Activated CD4-positive, alpha-beta T cell treated with anti-CD3 and anti-CD28 coated beads, Interleukin-2, amount 10 ng/mL, durations not matched to agents 7 days and 5 days (primary cell): ENCODE measurements around the gene KRT74. TPM values are rescaled to one million over a fixed set of nuclear protein-coding genes. Genes with fewer than 3 reads are reported as not detected.

Source experiments
- CTCF ChIA-PET: fragments of 350-600 bp; sonication (Branson Sonifier 250); formaldehyde crosslinking; loops from one replicate; lab custom pipeline; 2021; ENCODE audit warnings: antibody characterized with exemption; lab: Charles Lee
- POLR2A ChIA-PET: fragments of 350-600 bp; sonication (Branson Sonifier 250); formaldehyde crosslinking; loops from one replicate; lab custom pipeline; 2021; ENCODE audit warnings: antibody characterized with exemption; lab: Charles Lee
- DNase-seq: peaks from one replicate; pipeline ENCODE4 v3.0.0-alpha.2; 2020
- H3K27ac Mint-ChIP-seq: one replicate; pipeline ENCODE4 v1.8.0; 2021; ENCODE audit warnings: mild to moderate bottlenecking, moderate library complexity, mixed read lengths
- H3K27me3 Mint-ChIP-seq: one replicate; pipeline ENCODE4 v1.8.0; 2021; ENCODE audit warnings: mixed read lengths
- H3K36me3 Mint-ChIP-seq: one replicate; pipeline ENCODE4 v1.8.0; 2021; ENCODE audit warnings: low read depth, mixed read lengths
- H3K4me1 Mint-ChIP-seq: one replicate; pipeline ENCODE4 v1.8.0; 2021; ENCODE audit warnings: mixed read lengths
- H3K4me3 Mint-ChIP-seq: one replicate; pipeline ENCODE4 v1.8.0; 2021; ENCODE audit warnings: mild to moderate bottlenecking, moderate library complexity, mixed read lengths
- H3K9me3 Mint-ChIP-seq: one replicate; pipeline ENCODE4 v1.8.0; 2021; ENCODE audit warnings: mixed read lengths
- total RNA-seq, 2 experiments: library from RNA; stranded (reverse); gene quantifications; one replicate each; pipeline ENCODE4 v1.2.3, GENCODE V29; 2021

The KRT74 gene
- total RNA-seq, 2 experiments from 2014 or later, result 0.15 TPM

DNA sequence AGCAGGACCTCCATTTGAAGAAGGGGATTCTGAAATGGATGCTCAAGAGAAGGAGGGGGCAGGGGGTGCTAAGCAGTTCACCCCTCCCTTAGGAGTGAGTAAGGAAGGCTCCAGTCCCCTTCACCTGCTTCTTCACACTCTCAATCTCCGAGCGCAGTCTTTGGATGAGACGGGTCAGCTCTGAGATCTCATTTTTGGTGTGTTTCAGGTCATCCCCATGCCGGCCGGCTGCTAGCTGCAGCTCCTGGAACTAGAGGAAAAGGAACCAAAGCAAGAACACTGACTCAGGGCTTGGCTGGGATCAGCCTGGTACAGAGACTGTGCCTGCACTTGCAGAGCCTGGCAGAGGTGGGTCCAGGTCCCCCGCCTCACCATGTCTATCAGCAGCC lies 37.4 kb upstream of the KRT74 start:
- POLR2A ChIA-PET, result no interaction called here
- Mint-ChIP-seq H3K36me3 (peaks cover 36% of the 10 kb centered on the region), H3K9me3 (no peaks in the 10 kb centered on the region), H3K4me1 (peaks cover 87% of the 10 kb centered on the region), H3K27ac (peak overlapping the region; percentile 93), H3K27me3 (no peaks in the 10 kb centered on the region), H3K4me3 (peak overlapping the region; percentile 61)
- CTCF ChIA-PET, result interaction anchor here (0.8 to 1.7 kb wide), 4 partner anchors 22 to 389 kb away, joined by 3 to 4 read pairs (median 4); no protein-coding TSS in a partner anchor
- no peak for DNase-seq

DNA sequence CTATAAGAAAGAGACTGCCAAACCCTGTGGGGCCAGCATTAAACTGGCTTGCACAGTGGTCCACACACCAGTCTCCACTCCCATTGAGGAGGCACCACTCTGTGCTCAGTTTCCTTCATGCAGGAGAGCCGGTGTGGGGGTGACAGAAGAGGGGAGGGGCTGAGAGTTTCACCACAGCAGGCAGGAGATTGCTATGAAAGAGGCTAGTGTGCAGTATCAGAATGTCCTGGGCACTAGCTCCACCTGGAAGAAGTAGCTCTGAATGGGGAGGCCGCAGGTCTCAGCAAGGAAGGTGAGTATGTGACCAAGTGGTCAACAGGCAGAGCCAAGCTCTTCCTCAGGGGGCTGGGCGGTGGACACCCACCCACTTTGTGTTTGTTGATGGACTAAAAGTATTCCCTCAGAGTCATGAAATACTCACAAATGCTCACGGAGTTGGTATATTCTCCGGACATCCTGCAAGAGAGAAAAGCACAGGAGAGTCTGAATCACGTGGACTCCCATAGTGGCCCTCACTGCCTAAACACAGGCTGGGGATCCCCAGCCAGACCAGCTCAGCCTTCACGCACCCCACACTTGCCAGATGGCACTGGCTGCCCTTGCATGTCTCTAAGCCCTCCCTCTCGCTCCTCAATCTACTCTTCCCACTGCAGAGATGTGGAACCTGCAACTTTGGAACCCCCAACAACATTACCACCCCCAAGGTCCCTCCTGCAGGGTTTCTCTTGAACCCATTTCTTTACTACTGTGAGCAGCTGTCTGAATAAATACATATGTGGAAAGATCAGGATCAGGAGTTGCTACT lies 35.4 kb upstream of the KRT74 start:
- no peak overlapping the region for H3K4me3 Mint-ChIP-seq
- peaks cover 86% of the 10 kb centered on the region for H3K4me1 Mint-ChIP-seq
- H3K9me3 Mint-ChIP-seq, result peaks cover 5% of the 10 kb centered on the region
- H3K36me3 Mint-ChIP-seq, result peaks cover 32% of the 10 kb centered on the region
- ChIA-PET CTCF (interaction anchor here (0.9 to 1.7 kb wide), 3 partner anchors 9 to 262 kb away, joined by 3 read pairs; no protein-coding TSS in a partner anchor), POLR2A (no interaction called here)
- H3K27ac Mint-ChIP-seq, result peak overlapping the region; percentile 93
- no peaks in the 10 kb centered on the region for H3K27me3 Mint-ChIP-seq
- no peak for DNase-seq

DNA sequence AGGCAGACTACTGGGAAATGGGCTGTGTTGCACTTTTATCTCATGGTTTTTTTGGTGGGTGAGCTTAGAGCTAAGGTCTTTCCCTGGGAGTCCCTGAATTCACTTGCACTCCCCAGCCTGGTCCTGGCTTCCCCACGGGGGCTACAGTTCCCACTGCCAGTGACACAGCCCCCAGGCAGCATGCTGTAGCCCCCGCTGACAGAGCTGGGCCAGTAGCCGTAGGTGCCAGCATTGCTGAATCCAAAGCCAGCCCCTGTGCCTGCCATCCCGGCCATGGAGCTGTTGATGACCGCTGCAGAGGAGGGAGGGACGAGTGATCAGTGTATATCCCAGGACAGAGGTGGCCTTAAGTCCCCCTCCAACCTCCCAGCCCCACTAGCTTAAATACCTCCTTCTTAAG lies 34.5 kb upstream of the KRT74 start:
- no peak overlapping the region for H3K4me3 Mint-ChIP-seq
- peaks cover 27% of the 10 kb centered on the region for H3K36me3 Mint-ChIP-seq
- DNase-seq, result no peak
- peak overlapping the region; percentile 58 for H3K27ac Mint-ChIP-seq
- ChIA-PET CTCF (interaction anchor here (0.9 to 1.2 kb wide), 2 partner anchors 10 to 263 kb away, joined by 3 read pairs; no protein-coding TSS in a partner anchor), POLR2A (no interaction called here)
- peaks cover 86% of the 10 kb centered on the region for H3K4me1 Mint-ChIP-seq
- H3K9me3 Mint-ChIP-seq, result peaks cover 5% of the 10 kb centered on the region
- H3K27me3 Mint-ChIP-seq, result no peaks in the 10 kb centered on the region

DNA sequence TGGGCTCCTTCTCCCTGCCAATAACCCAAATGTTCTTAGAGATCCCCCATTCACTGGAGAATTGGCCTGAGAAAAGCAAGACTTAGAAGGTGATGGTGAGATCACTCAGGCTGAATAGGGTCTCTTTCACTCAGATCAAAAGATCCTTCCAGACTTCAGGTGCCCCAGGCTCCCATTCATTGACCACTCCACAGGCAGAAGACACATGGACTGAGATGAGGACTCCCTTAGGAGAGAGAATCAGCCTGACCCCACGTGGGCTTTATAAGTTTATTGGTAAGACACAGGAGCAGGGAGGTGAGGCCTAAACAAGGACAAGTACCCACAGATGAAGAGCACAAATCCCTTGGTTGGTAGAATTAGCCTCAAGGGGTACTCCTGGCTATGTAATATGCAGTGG lies 33.7 kb upstream of the KRT74 start:
- Mint-ChIP-seq H3K27me3 (no peaks in the 10 kb centered on the region), H3K27ac (peak overlapping the region; percentile 67), H3K4me1 (peaks cover 86% of the 10 kb centered on the region), H3K4me3 (no peak overlapping the region), H3K36me3 (peaks cover 21% of the 10 kb centered on the region), H3K9me3 (peaks cover 5% of the 10 kb centered on the region)
- ChIA-PET CTCF (interaction anchor here (1.2 kb wide), 1 partner anchor 10 kb away, joined by 3 read pairs; no protein-coding TSS in a partner anchor), POLR2A (no interaction called here)
- no peak for DNase-seq

DNA sequence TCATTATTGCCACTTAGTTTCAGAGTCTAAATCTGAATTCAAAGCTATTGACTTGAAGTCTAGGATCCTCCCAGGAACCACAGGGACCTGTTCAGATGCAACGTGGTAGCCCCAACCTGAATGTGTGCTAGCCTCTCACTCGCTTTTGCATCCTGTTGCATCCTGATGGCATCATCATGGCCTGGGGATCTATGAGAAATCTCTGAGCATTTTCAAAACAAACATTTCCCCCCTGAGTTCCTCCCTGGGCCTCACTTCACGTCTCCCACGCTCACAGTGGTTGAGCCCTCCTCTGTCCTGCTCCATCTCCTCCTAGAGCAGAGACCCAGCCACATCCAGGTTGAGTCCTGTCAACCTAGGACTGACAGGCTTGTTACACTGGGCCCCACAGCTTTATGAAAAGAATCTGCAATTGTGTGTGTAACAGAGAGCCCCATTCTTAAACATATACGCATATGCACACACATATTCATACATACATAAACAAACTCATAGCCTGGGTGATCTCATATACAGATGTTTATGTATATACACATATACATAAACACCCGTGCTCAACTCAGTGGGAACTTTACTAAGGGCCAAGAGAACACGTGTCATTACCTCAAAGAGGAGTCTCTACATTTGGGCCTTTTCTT lies 33.1 kb upstream of the KRT74 start:
- Mint-ChIP-seq H3K9me3 (peaks cover 5% of the 10 kb centered on the region), H3K27ac (no peak overlapping the region), H3K4me3 (no peak overlapping the region), H3K4me1 (peaks cover 82% of the 10 kb centered on the region), H3K27me3 (no peaks in the 10 kb centered on the region), H3K36me3 (peaks cover 15% of the 10 kb centered on the region)
- ChIA-PET CTCF (no interaction called here), POLR2A (no interaction called here)
- no peak for DNase-seq

DNA sequence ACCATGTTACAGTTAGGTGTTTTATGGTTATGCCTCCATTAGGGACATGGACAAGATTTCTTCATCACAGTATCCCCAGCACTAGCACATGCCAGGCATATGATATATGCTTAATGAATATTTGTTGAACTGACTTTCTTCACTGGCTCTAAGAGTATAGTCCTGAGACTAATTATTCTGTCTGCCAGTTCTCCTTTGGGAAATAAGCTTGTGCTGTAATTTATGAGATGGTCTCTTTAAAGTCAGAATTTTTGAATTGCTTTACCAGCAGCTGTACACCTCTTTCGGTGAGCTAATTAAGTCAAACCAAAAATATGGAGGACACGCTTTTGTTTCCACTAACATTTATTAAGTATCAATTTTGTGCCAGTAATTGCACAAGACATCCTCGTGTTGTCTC lies 32.5 kb upstream of the KRT74 start:
- ChIA-PET CTCF (no interaction called here), POLR2A (no interaction called here)
- Mint-ChIP-seq H3K4me1 (peaks cover 76% of the 10 kb centered on the region), H3K9me3 (peaks cover 5% of the 10 kb centered on the region), H3K36me3 (peaks cover 10% of the 10 kb centered on the region), H3K27me3 (no peaks in the 10 kb centered on the region), H3K27ac (no peak overlapping the region), H3K4me3 (no peak overlapping the region)
- DNase-seq, result no peak

DNA sequence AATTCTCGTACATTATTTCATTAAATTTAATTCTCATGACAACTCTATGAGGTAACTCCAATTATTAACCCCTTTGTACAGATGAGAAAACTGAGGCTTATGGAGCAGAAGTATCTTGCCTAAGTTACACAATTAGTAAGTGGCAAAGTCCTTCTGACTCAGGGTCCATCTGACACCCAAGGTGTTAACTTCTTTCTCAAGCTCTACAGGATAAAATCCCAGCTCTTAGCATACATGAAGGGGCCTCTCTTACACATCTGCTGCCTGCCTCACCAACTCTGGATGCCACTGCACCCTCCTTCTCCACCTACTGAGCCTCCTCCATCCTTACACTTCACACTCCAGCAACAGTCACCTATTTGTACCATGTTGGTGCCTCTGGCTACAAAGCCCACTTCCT lies 31.9 kb upstream of the KRT74 start:
- ChIA-PET POLR2A (no interaction called here), CTCF (no interaction called here)
- DNase-seq, result no peak
- peaks cover 5% of the 10 kb centered on the region for H3K9me3 Mint-ChIP-seq
- no peak overlapping the region for H3K4me3 Mint-ChIP-seq
- H3K27ac Mint-ChIP-seq, result peak overlapping the region; percentile 26
- H3K4me1 Mint-ChIP-seq, result peaks cover 72% of the 10 kb centered on the region
- no peaks in the 10 kb centered on the region for H3K27me3 Mint-ChIP-seq
- peaks cover 10% of the 10 kb centered on the region for H3K36me3 Mint-ChIP-seq

DNA sequence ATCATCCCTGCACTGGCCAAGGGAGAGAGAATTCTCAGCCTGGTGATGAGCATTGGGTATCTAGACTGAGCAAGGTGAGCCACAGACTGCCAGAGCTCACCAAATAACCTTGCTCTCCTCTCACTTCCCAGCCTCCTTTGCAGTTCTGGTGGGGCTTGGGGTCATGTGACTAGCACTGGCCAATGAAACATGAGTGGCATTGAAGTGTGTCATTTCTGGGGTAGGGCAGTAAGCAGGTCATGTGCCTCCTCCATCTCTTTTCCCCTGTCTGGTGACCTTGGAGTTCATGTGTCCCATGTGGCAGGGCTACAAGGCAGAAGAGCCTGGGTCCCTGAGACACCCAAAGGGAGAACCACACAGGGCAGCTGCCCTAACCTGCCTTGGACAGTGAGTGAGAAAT lies 31.2 kb upstream of the KRT74 start:
- ChIA-PET CTCF (no interaction called here), POLR2A (no interaction called here)
- Mint-ChIP-seq H3K4me1 (peaks cover 65% of the 10 kb centered on the region), H3K36me3 (peaks cover 10% of the 10 kb centered on the region), H3K27ac (no peak overlapping the region), H3K4me3 (no peak overlapping the region), H3K27me3 (peaks cover 3% of the 10 kb centered on the region), H3K9me3 (peaks cover 5% of the 10 kb centered on the region)
- no peak for DNase-seq

DNA sequence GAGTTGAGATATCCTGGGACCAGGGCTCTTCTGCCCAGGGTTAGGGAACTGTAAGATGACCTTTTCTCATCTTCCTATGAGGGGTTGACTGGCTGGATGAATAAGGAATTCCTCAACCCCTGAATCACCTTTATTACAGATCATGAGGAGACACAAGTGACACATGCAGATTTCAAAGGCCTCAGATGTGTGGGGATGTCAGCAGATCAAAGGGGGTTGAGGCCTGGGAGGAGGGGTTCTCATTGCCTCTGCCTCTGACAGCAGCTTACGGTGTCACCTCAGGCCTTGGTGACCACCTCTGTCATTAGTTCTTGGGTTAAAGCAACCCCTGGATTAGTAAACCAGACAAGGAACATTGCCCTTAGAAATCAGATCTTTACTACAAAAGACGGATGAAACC lies 29.7 kb upstream of the KRT74 start:
- DNase-seq, result no peak
- CTCF ChIA-PET, result no interaction called here
- POLR2A ChIA-PET, result no interaction called here

DNA sequence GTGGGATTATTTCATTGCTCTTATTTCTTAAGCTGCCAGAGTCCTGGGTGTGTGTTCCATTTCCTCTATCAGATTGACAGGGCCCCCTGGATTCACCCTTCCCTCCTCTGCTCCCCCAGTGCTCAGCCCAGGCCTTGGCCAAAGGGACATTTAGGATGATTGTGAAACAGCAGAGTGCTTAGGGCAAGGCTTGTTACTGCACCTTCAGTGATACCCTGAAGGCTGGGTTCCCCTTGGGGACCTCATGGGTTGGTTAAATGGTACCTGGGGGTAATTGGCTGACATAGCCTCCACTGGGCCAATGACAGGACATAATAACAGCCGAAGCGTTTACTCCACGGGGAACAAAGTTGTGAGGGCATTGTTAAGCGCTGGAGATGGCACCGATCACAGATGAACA lies 28.9 kb upstream of the KRT74 start:
- Mint-ChIP-seq H3K27me3 (peaks cover 9% of the 10 kb centered on the region), H3K27ac (no peak overlapping the region)
- POLR2A ChIA-PET, result no interaction called here

More for the DNA sequence above, 29.7 kb upstream of the KRT74 start:
- no peak overlapping the region for H3K27ac Mint-ChIP-seq
- peaks cover 51% of the 10 kb centered on the region for H3K4me1 Mint-ChIP-seq
- peaks cover 10% of the 10 kb centered on the region for H3K36me3 Mint-ChIP-seq
- peaks cover 5% of the 10 kb centered on the region for H3K9me3 Mint-ChIP-seq
- peaks cover 9% of the 10 kb centered on the region for H3K27me3 Mint-ChIP-seq
- no peak overlapping the region for H3K4me3 Mint-ChIP-seq

DNA sequence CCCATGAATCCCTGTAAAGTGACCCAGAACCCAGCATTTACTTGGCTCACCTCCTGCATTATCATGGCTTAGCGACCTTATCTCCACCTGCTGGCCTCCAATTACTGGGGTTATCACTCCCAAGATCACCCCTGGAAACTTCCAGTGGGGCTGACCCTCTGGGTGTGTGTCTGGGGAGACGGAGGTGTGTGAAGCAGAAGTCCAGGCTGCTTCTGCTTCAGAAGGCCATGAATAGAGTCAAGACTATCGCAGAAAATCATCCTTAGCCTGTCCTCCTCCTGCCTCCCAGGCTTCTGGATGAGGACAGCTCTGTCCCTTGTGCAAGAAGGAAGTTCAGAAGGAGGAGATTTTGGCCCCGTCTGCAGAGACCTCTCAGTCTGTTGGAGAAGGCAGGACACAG lies 28.0 kb upstream of the KRT74 start:
- H3K4me1 Mint-ChIP-seq, result peaks cover 38% of the 10 kb centered on the region
- H3K27me3 Mint-ChIP-seq, result peaks cover 14% of the 10 kb centered on the region
- ChIA-PET POLR2A (no interaction called here), CTCF (no interaction called here)
- H3K9me3 Mint-ChIP-seq, result peaks cover 5% of the 10 kb centered on the region
- H3K27ac Mint-ChIP-seq, result no peak overlapping the region
- DNase-seq, result no peak
- no peak overlapping the region for H3K4me3 Mint-ChIP-seq
- peaks cover 2% of the 10 kb centered on the region for H3K36me3 Mint-ChIP-seq

More for the DNA sequence above, 28.9 kb upstream of the KRT74 start:
- Mint-ChIP-seq H3K36me3 (peaks cover 5% of the 10 kb centered on the region), H3K4me1 (peaks cover 45% of the 10 kb centered on the region), H3K4me3 (no peak overlapping the region), H3K9me3 (peaks cover 5% of the 10 kb centered on the region)
- DNase-seq, result no peak
- CTCF ChIA-PET, result no interaction called here

DNA sequence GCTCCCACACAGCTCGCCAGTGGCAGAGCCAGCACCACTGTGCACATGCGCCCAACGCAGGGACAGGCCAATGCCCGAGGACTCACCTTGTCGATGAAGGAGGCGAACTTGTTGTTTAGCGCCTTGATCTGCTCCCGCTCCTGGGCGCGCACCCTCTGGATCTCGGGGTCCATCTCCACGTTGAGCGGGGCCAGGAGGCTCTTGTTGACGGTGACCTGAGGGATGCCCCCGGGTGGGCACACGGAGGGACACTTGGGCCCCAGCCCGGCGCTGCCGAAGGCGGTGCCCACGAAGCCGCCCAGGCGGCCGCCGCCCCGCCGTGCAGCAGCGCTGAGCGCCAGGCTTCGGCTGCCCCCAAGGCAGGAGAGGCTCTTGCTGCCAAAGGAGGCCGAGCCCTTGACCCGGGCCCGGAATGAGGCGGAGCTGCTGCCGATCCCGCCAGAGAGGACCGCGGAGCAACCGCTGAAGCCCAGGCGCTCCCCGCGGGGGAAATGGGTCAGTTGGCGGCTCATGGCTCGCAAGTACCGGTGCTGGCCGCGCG lies 27.4 kb upstream of the KRT74 start, which contains the start of gene KRT72:
TSS of gene KRT72 (minus strand) at position 523 of the 541 bp plus-strand sequence. CDS start at position 512, 11 bp downstream.
- Mint-ChIP-seq H3K4me1 (peaks cover 36% of the 10 kb centered on the region), H3K27me3 (peaks cover 15% of the 10 kb centered on the region), H3K27ac (no peak within 1 kb of the TSS), H3K4me3 (no peak within 1 kb of the TSS), H3K9me3 (peaks cover 5% of the 10 kb centered on the region), H3K36me3 (peaks cover 2% of the 10 kb centered on the region)
- ChIA-PET POLR2A (no interaction called here), CTCF (no interaction called here)
- DNase-seq, result no peak

DNA sequence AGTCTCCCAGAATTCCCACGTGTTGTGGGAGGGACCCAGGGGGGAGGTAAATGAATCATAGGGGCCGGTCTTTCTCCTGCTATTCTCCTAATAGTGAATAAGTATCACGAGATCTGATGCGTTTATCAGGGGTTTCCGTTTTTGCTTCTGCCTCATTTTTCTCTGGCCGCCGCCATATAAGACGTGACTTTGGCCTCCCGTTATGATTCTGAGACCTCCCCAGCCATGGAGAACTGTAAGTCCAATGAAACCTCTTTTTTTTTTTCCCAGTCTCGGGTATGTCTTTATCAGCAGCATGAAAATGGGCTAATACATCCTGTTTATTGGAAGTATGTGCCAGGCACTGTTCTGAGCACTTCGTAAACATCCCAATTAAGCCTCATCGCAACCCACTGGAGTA lies 26.8 kb upstream of the KRT74 start:
- H3K4me1 Mint-ChIP-seq, result peaks cover 31% of the 10 kb centered on the region
- H3K36me3 Mint-ChIP-seq, result peaks cover 2% of the 10 kb centered on the region
- ChIA-PET CTCF (interaction anchor here (1.4 kb wide), 1 partner anchor 16 kb away, joined by 4 read pairs; no protein-coding TSS in a partner anchor), POLR2A (no interaction called here)
- H3K9me3 Mint-ChIP-seq, result peaks cover 5% of the 10 kb centered on the region
- H3K4me3 Mint-ChIP-seq, result no peak overlapping the region
- peaks cover 18% of the 10 kb centered on the region for H3K27me3 Mint-ChIP-seq
- no peak for DNase-seq
- H3K27ac Mint-ChIP-seq, result no peak overlapping the region
